ENCODE measurements around the gene NEDD8. TPM values are rescaled to one million over a fixed set of nuclear protein-coding genes. Genes with fewer than 3 reads are reported as not detected.

NEDD8 gene
- total RNA-seq (245 TPM), polyA plus RNA-seq (ENCODE audit: insufficient read depth in 1 of 8, insufficient read length in 8 of 8, low replicate concordance in 1 of 8) (100 to 1,000 TPM; 180 to 243 (median 216) TPM)
- long read RNA-seq, donor 1, transcript NEDD8-201 (4 exons, 708 nt) = major isoform, 40 of 49 reads
- long read RNA-seq, donor 1, partial matches to known transcripts = 7 of 49 reads
- long read RNA-seq, donor 1, other reads (novel, unspliced or antisense) = 0 of 49 reads
- long read RNA-seq, donor 2, transcript NEDD8-201 (4 exons, 708 nt) = major isoform, 12 of 13 reads
- long read RNA-seq, donor 2, partial matches to known transcripts = 0 of 13 reads
- long read RNA-seq, donor 2, other reads (novel, unspliced or antisense) = 0 of 13 reads
- long read RNA-seq, donor 3, transcript NEDD8-201 (4 exons, 708 nt) = major isoform, 82 of 93 reads
- long read RNA-seq, donor 3, partial matches to known transcripts = 5 of 93 reads
- long read RNA-seq, donor 3, other reads (novel, unspliced or antisense) = 0 of 93 reads
- long read RNA-seq, donor 4, transcript NEDD8-201 (4 exons, 708 nt) = major isoform, 62 of 68 reads
- long read RNA-seq, donor 4, partial matches to known transcripts = 0 of 68 reads
- long read RNA-seq, donor 4, other reads (novel, unspliced or antisense) = 0 of 68 reads
- long read RNA-seq, donor 5, transcript NEDD8-201 (4 exons, 708 nt) = major isoform, 241 of 275 reads
- long read RNA-seq, donor 5, partial matches to known transcripts = 26 of 275 reads
- long read RNA-seq, donor 5, other reads (novel, unspliced or antisense) = 0 of 275 reads
- long read RNA-seq, donor 6, transcript NEDD8-201 (4 exons, 708 nt) = major isoform, 198 of 216 reads
- long read RNA-seq, donor 6, transcript NEDD8-203 (3 exons, 653 nt) = minor isoform, 6 of 216 reads
- long read RNA-seq, donor 6, partial matches to known transcripts = 6 of 216 reads
- long read RNA-seq, donor 6, other reads (novel, unspliced or antisense) = 0 of 216 reads
- long read RNA-seq, donor 7, transcript NEDD8-201 (4 exons, 708 nt) = major isoform, 144 of 158 reads
- long read RNA-seq, donor 7, partial matches to known transcripts = 7 of 158 reads
- long read RNA-seq, donor 7, other reads (novel, unspliced or antisense) = 0 of 158 reads
- long read RNA-seq, donor 8, transcript NEDD8-201 (4 exons, 708 nt) = major isoform, 110 of 122 reads
- long read RNA-seq, donor 8, partial matches to known transcripts = 7 of 122 reads
- long read RNA-seq, donor 8, other reads (novel, unspliced or antisense) = 0 of 122 reads
- long read RNA-seq, donor 9, transcript NEDD8-201 (4 exons, 708 nt) = major isoform, 85 of 112 reads
- long read RNA-seq, donor 9, partial matches to known transcripts = 20 of 112 reads
- long read RNA-seq, donor 9, other reads (novel, unspliced or antisense) = 0 of 112 reads
- long read RNA-seq, donor 10, transcript NEDD8-201 (4 exons, 708 nt) = major isoform, 143 of 160 reads
- long read RNA-seq, donor 10, transcript NEDD8-208 (3 exons, 654 nt) = minor isoform, 6 of 160 reads
- long read RNA-seq, donor 10, transcript NEDD8-203 (3 exons, 653 nt) = minor isoform, 6 of 160 reads
- long read RNA-seq, donor 10, partial matches to known transcripts = 0 of 160 reads
- long read RNA-seq, donor 10, other reads (novel, unspliced or antisense) = 0 of 160 reads
- long read RNA-seq, donor 11, transcript NEDD8-201 (4 exons, 708 nt) = major isoform, 109 of 114 reads
- long read RNA-seq, donor 11, partial matches to known transcripts = 0 of 114 reads
- long read RNA-seq, donor 11, other reads (novel, unspliced or antisense) = 0 of 114 reads

DNA sequence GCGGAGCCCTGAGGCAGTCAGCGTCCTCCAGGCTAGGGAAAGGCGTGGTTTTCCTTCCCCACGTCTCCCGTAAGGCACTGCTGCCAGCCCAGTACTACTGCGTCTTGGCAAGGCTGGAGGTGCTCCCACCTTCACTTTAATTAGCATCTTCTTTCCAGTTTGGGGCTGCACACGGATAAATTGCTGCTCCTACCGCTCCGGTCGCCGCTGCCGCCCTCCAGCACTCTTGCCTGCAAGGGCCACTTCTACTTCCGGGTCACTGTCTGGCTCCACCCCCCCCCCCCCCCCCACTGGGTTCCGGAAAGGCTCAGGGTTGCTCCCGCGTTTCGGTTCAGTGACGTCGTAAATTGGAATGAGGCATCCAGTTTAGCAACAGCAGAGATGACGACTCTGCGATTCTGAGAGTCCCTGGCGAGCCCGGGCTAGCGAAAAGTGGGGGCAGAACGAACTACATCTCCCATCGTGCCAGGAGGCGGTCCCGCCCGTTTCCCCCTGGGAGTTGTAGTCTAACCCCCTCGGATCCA, at the start of gene NEDD8:
TSS of gene NEDD8 (minus strand) at position 247 of the 524 bp plus-strand sequence. CDS start at position 147, 100 bp downstream.
- Histone ChIP-seq H3K36me3 (ENCODE audit: control insufficient read depth, insufficient read depth, low read length) (peaks cover 29% of the 10 kb centered on the region), H3K27ac (ENCODE audit: low read length) (peak within 1 kb of the TSS; percentile 98), H3K27me3 (ENCODE audit: control insufficient read depth, insufficient read depth, low read length) (no peaks in the 10 kb centered on the region), H3K4me1 (ENCODE audit: control insufficient read depth, insufficient read depth, low read length) (peaks cover 19% of the 10 kb centered on the region), H3K4me3 (ENCODE audit: low read length) (peak within 1 kb of the TSS; percentile 94), H3K9me3 (replicated peaks; ENCODE audit: control insufficient read depth, low read depth, low read length) (no peaks in the 10 kb centered on the region)
- WGBS (ENCODE audit: insufficient coverage) = 0% methylated on average over 17 of the region's 30 CpGs
- DNase-seq = peak; percentile 97

- peaks cover 14% of the 10 kb centered on the region for H3K4me1 ChIP-seq (ENCODE audit: control insufficient read depth, insufficient read depth, low read length)
- WGBS (ENCODE audit: insufficient coverage) = 84% methylated on average over 3 of the region's 7 CpGs
- no peak overlapping the region for H3K27ac ChIP-seq (ENCODE audit: low read length)
- no peaks in the 10 kb centered on the region for H3K27me3 ChIP-seq (ENCODE audit: control insufficient read depth, insufficient read depth, low read length)
- no peak overlapping the region for H3K4me3 ChIP-seq (ENCODE audit: low read length)
- H3K36me3 ChIP-seq (ENCODE audit: control insufficient read depth, insufficient read depth, low read length) = no peaks in the 10 kb centered on the region
- H3K9me3 ChIP-seq (replicated peaks; ENCODE audit: control insufficient read depth, low read depth, low read length) = no peaks in the 10 kb centered on the region
- no peak for DNase-seq
These were observed 49.5 kb upstream of the NEDD8 start for GRCh38 chr14:24281636-24282035.

- Histone ChIP-seq H3K4me3 (ENCODE audit: low read length) (no peak overlapping the region), H3K27me3 (ENCODE audit: control insufficient read depth, insufficient read depth, low read length) (no peaks in the 10 kb centered on the region), H3K9me3 (replicated peaks; ENCODE audit: control insufficient read depth, low read depth, low read length) (no peaks in the 10 kb centered on the region), H3K4me1 (ENCODE audit: control insufficient read depth, insufficient read depth, low read length) (peaks cover 14% of the 10 kb centered on the region), H3K27ac (ENCODE audit: low read length) (no peak overlapping the region), H3K36me3 (ENCODE audit: control insufficient read depth, insufficient read depth, low read length) (no peaks in the 10 kb centered on the region)
- no peak for DNase-seq
- WGBS (ENCODE audit: insufficient coverage) = 81% methylated on average over 6 of the region's 6 CpGs
These were observed 48.8 kb upstream of the NEDD8 start for GRCh38 chr14:24280797-24281460.

DNA sequence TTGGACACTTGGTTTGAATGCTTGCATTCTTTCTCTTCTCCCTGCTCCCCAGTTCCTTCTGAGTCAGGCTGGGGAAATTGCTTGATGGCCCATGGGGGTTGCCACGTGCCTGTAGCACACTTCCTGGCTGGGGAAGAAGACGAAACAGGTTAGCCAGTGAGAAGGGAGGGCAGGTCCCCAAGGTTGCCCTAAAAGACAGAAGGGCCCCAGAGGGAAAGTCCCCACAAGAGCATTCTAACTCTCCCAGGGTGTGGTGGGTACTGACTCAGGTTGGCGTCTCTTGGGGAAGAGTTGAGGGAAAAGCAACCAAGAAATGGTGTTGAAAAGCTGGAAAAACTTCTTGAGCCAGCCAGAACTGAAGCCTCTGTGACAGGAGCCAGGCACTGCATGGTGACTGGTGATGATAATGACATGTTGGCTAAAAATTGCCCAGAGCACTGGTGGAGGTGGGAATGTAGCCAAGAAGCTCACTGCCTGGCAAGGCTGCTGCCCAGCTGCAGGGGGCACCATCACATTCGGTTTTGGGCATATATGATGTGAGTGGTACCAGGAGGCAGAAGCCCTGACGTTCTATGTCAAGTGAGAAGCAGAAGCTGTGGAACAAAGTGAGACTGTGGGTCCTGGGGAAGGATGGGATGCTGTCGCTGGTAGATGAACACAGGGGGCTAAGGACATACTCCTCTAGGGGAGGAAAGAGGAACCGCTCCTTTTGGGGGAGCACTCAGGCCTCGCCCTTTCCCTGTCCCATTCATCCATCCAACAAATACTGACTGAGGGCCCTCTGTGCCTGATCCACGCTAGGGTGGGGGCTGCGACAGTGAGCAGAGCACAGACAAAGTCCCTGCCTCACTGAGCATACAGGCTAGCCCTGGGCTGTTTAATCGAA, 47.4 kb upstream of the NEDD8 start:
- Histone ChIP-seq H3K4me3 (ENCODE audit: low read length) (no peak overlapping the region), H3K9me3 (replicated peaks; ENCODE audit: control insufficient read depth, low read depth, low read length) (no peaks in the 10 kb centered on the region), H3K27ac (ENCODE audit: low read length) (no peak overlapping the region), H3K4me1 (ENCODE audit: control insufficient read depth, insufficient read depth, low read length) (peaks cover 12% of the 10 kb centered on the region), H3K36me3 (ENCODE audit: control insufficient read depth, insufficient read depth, low read length) (no peaks in the 10 kb centered on the region), H3K27me3 (ENCODE audit: control insufficient read depth, insufficient read depth, low read length) (no peaks in the 10 kb centered on the region)
- WGBS (ENCODE audit: insufficient coverage) = 59% methylated on average over 6 of the region's 11 CpGs
- no peak for DNase-seq

- peaks cover 3% of the 10 kb centered on the region for H3K4me1 ChIP-seq (ENCODE audit: control insufficient read depth, insufficient read depth, low read length)
- H3K27me3 ChIP-seq (ENCODE audit: control insufficient read depth, insufficient read depth, low read length) = no peaks in the 10 kb centered on the region
- WGBS (ENCODE audit: insufficient coverage) = 90% methylated on average over 5 of the region's 5 CpGs
- H3K4me3 ChIP-seq (ENCODE audit: low read length) = no peak overlapping the region
- no peaks in the 10 kb centered on the region for H3K9me3 ChIP-seq (replicated peaks; ENCODE audit: control insufficient read depth, low read depth, low read length)
- H3K36me3 ChIP-seq (ENCODE audit: control insufficient read depth, insufficient read depth, low read length) = no peaks in the 10 kb centered on the region
- DNase-seq = no peak
- H3K27ac ChIP-seq (ENCODE audit: low read length) = no peak overlapping the region
These were observed 46.3 kb upstream of the NEDD8 start for GRCh38 chr14:24278424-24278823.

GRCh38 chr14:24277606-24278321, 45.6 kb upstream of the NEDD8 start:
- Histone ChIP-seq H3K27me3 (ENCODE audit: control insufficient read depth, insufficient read depth, low read length) (no peaks in the 10 kb centered on the region), H3K4me3 (ENCODE audit: low read length) (no peak overlapping the region), H3K9me3 (replicated peaks; ENCODE audit: control insufficient read depth, low read depth, low read length) (no peaks in the 10 kb centered on the region), H3K27ac (ENCODE audit: low read length) (no peak overlapping the region), H3K4me1 (ENCODE audit: control insufficient read depth, insufficient read depth, low read length) (peaks cover 3% of the 10 kb centered on the region), H3K36me3 (ENCODE audit: control insufficient read depth, insufficient read depth, low read length) (no peaks in the 10 kb centered on the region)
- DNase-seq = peak; percentile 31
- 81% methylated on average over 9 of the region's 11 CpGs for WGBS (ENCODE audit: insufficient coverage)

GRCh38 chr14:24277071-24277470, 44.9 kb upstream of the NEDD8 start:
- H3K36me3 ChIP-seq (ENCODE audit: control insufficient read depth, insufficient read depth, low read length) = no peaks in the 10 kb centered on the region
- 94% methylated on average over 6 of the region's 6 CpGs for WGBS (ENCODE audit: insufficient coverage)
- no peaks in the 10 kb centered on the region for H3K9me3 ChIP-seq (replicated peaks; ENCODE audit: control insufficient read depth, low read depth, low read length)
- H3K4me3 ChIP-seq (ENCODE audit: low read length) = no peak overlapping the region
- DNase-seq = no peak
- H3K27ac ChIP-seq (ENCODE audit: low read length) = no peak overlapping the region
- peaks cover 3% of the 10 kb centered on the region for H3K4me1 ChIP-seq (ENCODE audit: control insufficient read depth, insufficient read depth, low read length)
- H3K27me3 ChIP-seq (ENCODE audit: control insufficient read depth, insufficient read depth, low read length) = no peaks in the 10 kb centered on the region

- peaks cover 2% of the 10 kb centered on the region for H3K36me3 ChIP-seq (ENCODE audit: control insufficient read depth, insufficient read depth, low read length)
- WGBS (ENCODE audit: insufficient coverage) = 79% methylated on average over 3 of the region's 3 CpGs
- H3K27ac ChIP-seq (ENCODE audit: low read length) = no peak overlapping the region
- H3K27me3 ChIP-seq (ENCODE audit: control insufficient read depth, insufficient read depth, low read length) = no peaks in the 10 kb centered on the region
- no peaks in the 10 kb centered on the region for H3K9me3 ChIP-seq (replicated peaks; ENCODE audit: control insufficient read depth, low read depth, low read length)
- no peak overlapping the region for H3K4me3 ChIP-seq (ENCODE audit: low read length)
- DNase-seq = peak; percentile 43
- peaks cover 9% of the 10 kb centered on the region for H3K4me1 ChIP-seq (ENCODE audit: control insufficient read depth, insufficient read depth, low read length)
These were observed 42.0 kb upstream of the NEDD8 start for GRCh38 chr14:24274101-24274543.
